T-helper 2 cell treated with Interferon-gamma antibody and Interleukin-4, amounts not matched to agents 100 ng/mL and 5 ng/mL, for 36 hours (primary cell): Measurements from ENCODE around the gene UFSP2. TPM values are rescaled to one million over a fixed set of nuclear protein-coding genes. Genes with fewer than 3 reads are reported as not detected.

Experiments used
- intact Hi-C: fragments of 100-400 bp; cut with micrococcal nuclease; formaldehyde crosslinking; loops from one replicate; pipeline ENCODE4 v1.15.1; 2023
- total RNA-seq: library from RNA; stranded (reverse); gene quantifications from 2 replicates; pipeline ENCODE4 v1.2.3, GENCODE V29; 2022

The UFSP2 gene
- total RNA-seq, 1 donor from 2014 or later, result 18.0 TPM

- intact Hi-C loops, result loop anchor here (5.0 to 10.0 kb wide), 4 partner anchors 168 to 1985 kb away; partner anchors contain the start of genes ACSL1 and CDKN2AIP
Measured at GRCh38 chr4:185429660-185430059, 3.9 kb upstream of the UFSP2 start.

DNA sequence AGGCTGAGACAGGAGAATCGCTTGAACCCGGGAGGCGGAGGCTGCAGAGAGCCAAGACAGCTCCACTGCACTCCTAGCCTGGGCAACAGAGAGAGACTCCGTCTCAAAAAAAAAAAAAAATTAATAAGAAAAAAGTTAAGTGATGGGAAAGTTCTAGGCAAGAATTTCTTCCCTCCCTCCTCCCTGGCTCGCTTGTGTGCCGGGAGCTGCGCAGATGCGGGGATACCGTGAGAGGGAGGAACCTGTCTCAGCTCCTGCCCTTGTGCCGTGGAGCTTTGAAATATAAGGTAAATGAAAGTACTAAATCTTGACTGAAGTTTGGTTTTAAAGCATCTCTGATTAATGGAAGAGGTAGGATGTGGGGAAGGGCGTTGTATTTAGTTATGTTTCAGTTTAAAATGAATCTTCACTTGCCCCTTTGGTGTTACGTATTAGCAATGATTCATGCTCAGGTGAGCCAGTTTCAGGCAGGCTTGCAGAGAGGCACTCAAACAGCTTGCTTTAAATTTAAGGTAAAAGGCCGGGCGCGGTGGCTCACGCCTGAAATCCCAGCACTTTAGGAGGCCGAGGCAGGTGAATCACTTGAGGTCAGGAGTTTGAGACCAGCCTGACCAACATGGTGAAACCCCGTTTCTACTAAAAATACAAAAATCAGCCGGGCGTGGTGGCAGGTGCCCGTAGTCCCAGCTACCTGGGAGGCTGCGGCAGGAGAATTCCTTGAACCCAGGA is 1.4 kb upstream of the UFSP2 start:
- intact Hi-C loops, result loop anchor here (1.0 to 10.0 kb wide), 5 partner anchors 170 to 1982 kb away; partner anchors contain the start of genes ACSL1, CDKN2AIP and SNX25

- intact Hi-C loops, result loop anchor here (1.0 to 10.0 kb wide), 7 partner anchors 29 to 1980 kb away; partner anchors contain the start of genes ACSL1, ANKRD37, CCDC110 and CDKN2AIP
Measured at GRCh38 chr4:185424905-185425646, 688 bp downstream of the UFSP2 start.

DNA sequence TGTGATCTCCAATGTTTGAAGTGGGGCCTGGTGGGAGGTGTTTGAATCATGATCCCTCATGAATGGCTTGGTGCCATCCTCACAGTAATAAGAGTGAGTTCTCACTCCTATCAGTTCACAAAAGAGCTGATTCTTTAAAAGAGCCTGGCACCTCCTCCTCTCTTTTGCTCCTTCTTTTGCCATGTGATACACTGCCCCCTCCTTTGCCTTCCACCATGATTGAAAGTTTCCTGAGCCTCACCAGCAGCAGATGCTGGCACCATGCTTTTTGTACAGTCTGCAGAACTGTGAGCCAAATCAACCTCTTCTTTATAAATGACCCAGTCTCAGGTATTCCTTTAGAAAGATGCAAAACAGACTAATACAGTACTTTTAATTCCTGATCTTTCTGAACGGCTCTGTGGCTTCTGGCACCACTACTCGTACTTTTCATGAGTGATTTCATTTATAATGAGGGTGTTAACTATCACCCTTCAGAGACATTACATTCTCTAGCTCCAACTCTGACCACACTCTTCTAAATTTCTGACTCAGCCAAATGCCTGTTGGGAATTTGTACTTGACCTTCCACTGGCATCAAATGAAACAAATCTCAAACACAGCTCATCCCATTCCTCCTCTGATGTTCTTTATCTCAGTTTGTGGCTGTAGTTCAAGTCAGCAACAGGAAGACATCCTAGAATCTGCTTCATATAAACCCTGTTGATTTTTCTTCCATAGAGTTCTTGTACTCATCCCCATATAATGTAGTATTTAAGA is 4.2 kb downstream of the UFSP2 start:
- intact Hi-C loops, result loop anchor here (10.0 kb wide), 2 partner anchors 887 to 1977 kb away; partner anchors contain the start of gene CDKN2AIP

GRCh38 chr4:185416955-185417354 is 8.8 kb downstream of the UFSP2 start:
- intact Hi-C loops, result no loop called here

DNA sequence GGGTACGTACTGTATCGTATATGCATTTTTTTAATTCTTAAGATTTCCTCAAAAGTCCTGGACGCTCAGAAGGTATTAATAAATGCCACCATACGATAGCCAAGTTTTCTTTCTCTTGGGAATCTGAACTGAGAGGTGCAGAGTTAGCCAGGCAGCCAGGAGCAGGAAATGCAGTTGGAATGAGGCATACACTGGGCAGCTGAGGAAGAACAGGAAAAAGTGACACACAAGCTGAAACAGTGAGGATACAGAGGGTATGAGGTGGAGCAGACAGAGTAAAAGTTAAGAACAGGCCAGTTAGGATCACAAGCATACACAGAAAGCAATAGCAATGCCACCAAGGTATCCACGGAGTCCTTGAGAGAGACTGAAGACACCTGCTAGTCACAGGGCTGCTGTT is 13.4 kb downstream of the UFSP2 start:
- intact Hi-C loops, result no loop called here

- intact Hi-C loops, result no loop called here
Measured at GRCh38 chr4:185411849-185412248, 13.9 kb downstream of the UFSP2 start.

DNA sequence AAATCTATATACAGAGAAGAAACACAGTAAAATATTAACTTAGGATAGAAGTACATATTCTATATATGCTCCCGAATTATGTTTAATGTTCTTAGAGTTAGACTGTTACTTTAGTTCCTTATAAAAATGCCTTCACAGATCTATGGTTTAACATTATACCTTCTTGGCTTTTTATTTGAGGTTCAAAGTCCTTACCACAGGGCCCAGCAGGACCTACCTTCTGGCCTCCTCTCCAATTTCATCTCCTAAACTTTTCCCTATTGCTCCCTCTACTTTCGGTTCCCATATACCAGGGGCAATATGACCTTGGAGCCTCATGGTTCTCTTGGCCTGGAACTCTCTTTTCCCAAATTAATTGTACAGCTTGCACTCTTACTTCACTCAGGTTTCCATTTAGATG is 17.3 kb downstream of the UFSP2 start:
- intact Hi-C loops, result no loop called here

DNA sequence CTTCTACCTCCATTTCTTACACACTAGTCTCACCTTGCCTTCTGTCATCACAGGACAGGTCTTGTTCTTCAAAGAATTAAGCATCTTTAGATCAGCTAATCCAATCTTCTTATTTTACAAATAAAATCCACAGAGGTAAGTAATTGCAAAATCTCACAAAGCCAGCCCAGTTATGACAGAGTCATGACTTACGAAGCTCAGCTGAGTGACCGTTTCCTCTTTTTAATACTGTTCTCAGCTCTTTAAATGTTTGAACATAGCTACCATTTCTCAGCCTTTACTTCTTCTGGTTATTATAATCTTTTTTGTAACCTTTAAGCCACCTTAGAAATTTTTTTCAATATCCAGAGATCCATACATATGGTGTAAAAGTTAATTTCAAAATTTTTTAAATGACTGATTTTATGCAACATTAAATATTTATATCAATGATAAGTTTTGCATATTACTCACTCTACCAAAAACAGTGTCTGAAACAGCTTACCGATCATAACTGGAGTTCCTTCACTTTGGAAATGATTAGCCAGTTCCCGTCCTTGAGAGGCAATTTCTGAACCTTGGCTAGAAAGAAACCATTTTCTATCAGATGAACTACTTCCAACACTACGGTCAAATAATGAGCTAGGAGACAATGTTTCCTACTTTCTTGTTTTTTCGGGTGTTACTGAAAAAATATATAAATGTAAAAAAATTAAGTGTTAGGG is 20.3 kb downstream of the UFSP2 start:
- intact Hi-C loops, result no loop called here

DNA sequence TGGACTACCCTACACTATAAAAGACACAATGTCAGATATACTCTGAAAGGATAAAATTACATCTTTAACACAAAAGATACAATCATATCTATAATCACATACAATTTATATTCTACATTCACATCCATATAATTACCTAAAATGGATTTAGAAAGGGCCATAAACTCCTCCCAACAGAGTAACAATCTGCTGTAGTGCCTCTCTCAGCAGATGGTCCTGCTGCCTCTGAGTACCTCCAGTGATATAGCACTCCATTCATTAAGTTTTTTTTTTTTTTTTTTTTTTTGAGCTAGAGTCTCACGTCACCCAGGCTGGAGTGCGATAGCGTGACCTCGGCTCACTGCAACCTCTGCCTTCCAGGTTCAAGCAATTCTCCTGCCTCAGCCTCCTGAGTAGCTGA is 21.7 kb downstream of the UFSP2 start:
- intact Hi-C loops, result no loop called here

DNA sequence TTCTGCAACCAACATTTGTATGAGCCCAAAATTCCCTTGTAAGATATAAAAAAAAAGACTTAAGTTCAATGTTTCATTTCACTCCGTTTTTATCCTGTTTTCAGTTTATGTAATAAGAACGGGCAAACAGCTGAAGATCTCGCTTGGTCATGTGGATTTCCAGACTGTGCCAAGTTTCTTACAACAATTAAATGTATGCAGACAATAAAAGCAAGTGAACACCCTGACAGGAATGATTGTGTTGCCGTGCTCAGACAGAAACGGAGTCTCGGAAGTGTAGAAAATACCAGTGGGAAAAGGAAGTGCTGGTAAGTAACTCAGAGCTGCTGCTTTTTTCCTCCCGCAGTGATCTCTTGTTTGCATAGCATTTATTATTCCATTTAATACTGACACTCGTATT is 26.3 kb downstream of the UFSP2 start:
- intact Hi-C loops, result loop anchor here (5.0 kb wide), 1 partner anchor 572 kb away; the partner anchor contains the start of gene ACSL1

DNA sequence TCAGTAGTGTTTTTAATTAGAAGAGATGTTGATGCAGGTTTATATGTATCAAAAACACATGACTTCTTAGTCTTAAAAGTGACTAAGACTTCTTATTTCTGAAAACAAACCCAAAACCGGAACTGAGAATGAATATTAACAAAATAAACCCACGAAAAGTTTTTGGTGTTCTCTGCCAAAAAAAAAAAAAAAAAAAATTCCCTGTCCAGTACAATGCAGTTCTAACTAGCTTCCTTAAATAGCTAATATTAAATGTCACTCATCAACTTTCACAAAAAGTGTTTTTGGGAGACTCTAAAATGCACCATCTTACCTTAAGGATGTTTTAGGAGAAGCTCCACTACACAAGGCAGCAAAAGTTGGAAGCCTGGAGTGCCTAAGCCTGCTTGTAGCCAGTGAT is 27.1 kb downstream of the UFSP2 start:
- intact Hi-C loops, result loop anchor here (5.0 kb wide), 1 partner anchor 571 kb away; the partner anchor contains the start of gene ACSL1

GRCh38 chr4:185396724-185397385 is 28.9 kb downstream of the UFSP2 start, which contains the start of gene ANKRD37:
Gene ANKRD37, plus strand, starts transcription at chr4:185396841. Its CDS starts 83 bp downstream, at chr4:185396924.
- intact Hi-C loops, result loop anchor here (1.0 to 5.0 kb wide), 8 partner anchors 28 to 1738 kb away; partner anchors contain the start of genes ACSL1, CASP3, CCDC110 and CYP4V2

GRCh38 chr4:185395956-185396723 is 29.6 kb downstream of the UFSP2 start:
- intact Hi-C loops, result loop anchor here (1.0 to 5.0 kb wide), 11 partner anchors 12 to 1737 kb away; partner anchors contain the start of genes ACSL1, CASP3, CCDC110 and CYP4V2

- intact Hi-C loops, result loop anchor here (1.0 to 5.0 kb wide), 4 partner anchors 11 to 568 kb away; partner anchors contain the start of genes ACSL1 and SNX25
Measured at GRCh38 chr4:185395238-185395955, 30.4 kb downstream of the UFSP2 start, which contains the start of gene LRP2BP. Gene LRP2BP, minus strand, starts transcription at chr4:185395924. Its CDS starts 17,738 bp downstream, at chr4:185378186.

- intact Hi-C loops, result loop anchor here (1.0 to 5.0 kb wide), 4 partner anchors 10 to 567 kb away; partner anchors contain the start of genes ACSL1 and SNX25
Measured at GRCh38 chr4:185394568-185395237, 31.1 kb downstream of the UFSP2 start.

DNA sequence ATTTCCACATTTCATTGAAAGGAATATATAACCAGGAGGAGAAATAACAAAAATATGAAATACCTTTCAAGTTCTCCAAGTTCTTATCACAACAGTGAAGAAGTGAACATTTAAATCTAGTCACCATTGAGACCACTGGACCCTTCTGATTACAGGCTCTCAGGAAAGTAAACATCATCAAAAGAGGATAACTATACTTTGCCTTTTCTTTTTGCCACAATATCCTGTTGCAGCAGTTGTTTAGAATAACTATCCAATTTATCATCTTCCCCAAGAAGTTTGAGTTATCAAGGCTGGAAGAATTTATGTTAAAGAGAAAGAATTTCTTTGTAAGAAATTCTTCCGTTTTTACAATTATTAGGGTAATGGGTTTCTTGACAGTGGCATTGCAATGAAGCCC is 33.6 kb downstream of the UFSP2 start:
- intact Hi-C loops, result no loop called here
